KMS-11 (cell line): Measurements from ENCODE around the gene SHROOM2.

Experiments used
- H2AFZ ChIP-seq: fragments of 200-600 bp; sonication (generic); 2 replicates; pipeline ENCODE4 v1.6.1; 2016; ENCODE audit warnings: antibody characterized with exemption, mixed run types, low read depth
- H3K27ac ChIP-seq: fragments of 200-600 bp; sonication (generic); 2 replicates; pipeline ENCODE4 v1.6.1; 2016; ENCODE audit warnings: mild to moderate bottlenecking, mixed run types
- H3K27me3 ChIP-seq: fragments of 200-600 bp; sonication (generic); 2 replicates; pipeline ENCODE4 v1.6.1; 2017; ENCODE audit warnings: mild to moderate bottlenecking, low read depth, mixed run types, moderate library complexity; ENCODE audit not compliant: insufficient read depth
- H3K36me3 ChIP-seq: fragments of 200-600 bp; sonication (generic); 2 replicates; pipeline ENCODE4 v1.6.1; 2017; ENCODE audit warnings: mild to moderate bottlenecking, mixed run types; ENCODE audit not compliant: insufficient read depth
- H3K4me1 ChIP-seq: fragments of 200-600 bp; sonication (generic); 2 replicates; pipeline ENCODE4 v1.6.1; 2016; ENCODE audit warnings: mild to moderate bottlenecking, low read depth, mixed run types; ENCODE audit not compliant: poor library complexity, severe bottlenecking
- H3K4me2 ChIP-seq: fragments of 200-600 bp; sonication (generic); 2 replicates; pipeline ENCODE4 v1.7.0; 2016; ENCODE audit warnings: mild to moderate bottlenecking, mixed run types
- H3K4me3 ChIP-seq: fragments of 200-600 bp; sonication (generic); IDR thresholded peaks from 2 replicates; pipeline ENCODE4 v1.6.1; 2017; ENCODE audit warnings: low read depth, low read length, mixed read lengths; ENCODE audit not compliant: insufficient read depth
- H3K79me2 ChIP-seq: fragments of 200-600 bp; sonication (generic); 2 replicates; pipeline ENCODE4 v1.6.1; 2016; ENCODE audit warnings: low read depth, mixed run types; ENCODE audit not compliant: insufficient read depth
- H3K9ac ChIP-seq: fragments of 200-600 bp; sonication (generic); 2 replicates; pipeline ENCODE4 v1.6.1; 2016; ENCODE audit warnings: mild to moderate bottlenecking, mixed run types
- H4K20me1 ChIP-seq: fragments of 200-600 bp; sonication (generic); 2 replicates; pipeline ENCODE4 v1.6.1; 2016; ENCODE audit warnings: mild to moderate bottlenecking, mixed run types; ENCODE audit not compliant: insufficient read depth
- CTCF ChIP-seq: fragments of 200-600 bp; sonication (generic); conservative IDR thresholded peaks from 2 replicates; pipeline ENCODE4 v1.6.1; 2017; ENCODE audit warnings: low read depth, mild to moderate bottlenecking, antibody characterized with exemption, low read length, moderate library complexity, mixed read lengths

SHROOM2 gene

GRCh38 chrX:9983441-9983840 lies 197.2 kb downstream of the SHROOM2 start:
- H3K4me3 ChIP-seq, result no peak overlapping the region
- H3K79me2 ChIP-seq, result no peaks in the 10 kb centered on the region
- H3K27ac ChIP-seq, result no peak overlapping the region
- H3K27me3 ChIP-seq, result no peaks in the 10 kb centered on the region
- no peaks in the 10 kb centered on the region for H4K20me1 ChIP-seq
- no peak for TF ChIP-seq CTCF
- H3K4me1 ChIP-seq, result no peaks in the 10 kb centered on the region
- H2AFZ ChIP-seq, result no peak overlapping the region
- H3K4me2 ChIP-seq, result no peak overlapping the region
- H3K36me3 ChIP-seq, result no peaks in the 10 kb centered on the region
- no peak overlapping the region for H3K9ac ChIP-seq

GRCh38 chrX:9983846-9984245 lies 197.6 kb downstream of the SHROOM2 start:
- H3K4me1 ChIP-seq, result no peaks in the 10 kb centered on the region
- H4K20me1 ChIP-seq, result no peaks in the 10 kb centered on the region
- no peak for TF ChIP-seq CTCF
- no peak overlapping the region for H3K4me2 ChIP-seq
- H3K79me2 ChIP-seq, result no peaks in the 10 kb centered on the region
- no peak overlapping the region for H3K9ac ChIP-seq
- no peak overlapping the region for H3K4me3 ChIP-seq
- H3K36me3 ChIP-seq, result no peaks in the 10 kb centered on the region
- no peak overlapping the region for H2AFZ ChIP-seq
- no peaks in the 10 kb centered on the region for H3K27me3 ChIP-seq
- no peak overlapping the region for H3K27ac ChIP-seq

- Histone ChIP-seq H3K4me1 (no peaks in the 10 kb centered on the region), H3K27me3 (no peaks in the 10 kb centered on the region), H3K4me3 (no peak overlapping the region), H3K79me2 (no peaks in the 10 kb centered on the region), H3K4me2 (no peak overlapping the region), H2AFZ (no peak overlapping the region), H4K20me1 (no peaks in the 10 kb centered on the region), H3K36me3 (no peaks in the 10 kb centered on the region), H3K9ac (no peak overlapping the region), H3K27ac (no peak overlapping the region)
- peak; percentile 66 for TF ChIP-seq CTCF
Measured at GRCh38 chrX:9988762-9989161, 202.5 kb downstream of the SHROOM2 start.

GRCh38 chrX:9992061-9992460 lies 205.8 kb downstream of the SHROOM2 start:
- Histone ChIP-seq H3K27me3 (no peaks in the 10 kb centered on the region), H3K4me3 (no peak overlapping the region), H3K4me1 (peaks cover 16% of the 10 kb centered on the region), H3K9ac (no peak overlapping the region), H3K27ac (no peak overlapping the region), H3K79me2 (no peaks in the 10 kb centered on the region), H3K4me2 (no peak overlapping the region), H2AFZ (no peak overlapping the region), H3K36me3 (no peaks in the 10 kb centered on the region), H4K20me1 (no peaks in the 10 kb centered on the region)
- no peak for TF ChIP-seq CTCF
